ENCODE results near the gene BLMH. TPM values are rescaled to one million over a fixed set of nuclear protein-coding genes. Genes with fewer than 3 reads are reported as not detected.

BLMH gene
- total RNA-seq, 2 donors from 2014 or later: 18.7 to 48.1 TPM

DNA sequence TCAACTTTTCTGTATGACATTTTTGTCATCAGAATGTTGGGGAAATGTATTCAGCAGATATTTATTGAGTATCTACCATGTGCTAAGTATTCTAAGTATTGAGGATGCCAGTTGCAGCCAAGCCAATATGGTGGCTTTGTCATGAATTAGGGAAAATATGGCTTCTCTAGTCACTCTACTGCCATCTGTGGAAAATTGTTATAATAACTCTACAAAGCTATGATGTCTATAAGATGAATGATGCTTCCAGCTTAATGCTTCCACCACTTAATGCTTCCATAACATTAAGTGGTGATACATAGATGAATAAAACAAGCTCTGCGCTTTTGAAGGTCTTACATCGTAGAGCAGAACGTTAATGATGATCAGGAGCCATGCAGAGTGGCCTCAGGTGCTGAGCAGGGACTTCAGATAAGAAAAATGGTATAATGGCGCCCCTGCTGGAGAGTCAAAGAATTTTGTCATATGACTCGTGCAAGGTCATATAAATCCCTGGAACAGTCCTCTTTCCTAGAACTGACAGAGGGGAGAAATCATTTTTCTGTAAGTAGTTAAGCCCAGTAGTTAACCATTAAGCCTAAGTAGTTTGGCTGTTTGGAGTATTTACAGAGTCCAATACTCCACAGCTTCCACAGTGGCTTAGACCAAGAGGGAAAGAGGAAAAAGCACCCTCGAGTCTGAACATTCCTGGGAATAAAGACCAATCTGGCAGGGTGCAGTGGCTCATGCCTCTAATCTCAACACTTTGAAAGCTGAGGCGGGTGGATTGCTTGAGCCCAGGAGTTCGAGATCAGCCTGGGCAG, 44.8 kb upstream of the BLMH start:
- peak overlapping the region in 3 of 4 donors; percentile 11 to 71 (median 44) for H3K27ac ChIP-seq
- TF ChIP-seq POLR2A (IDR thresholded peaks at IDR 0.05): peak in 1 of 3 donors; percentile 7
- TF ChIP-seq, protein P1, sequence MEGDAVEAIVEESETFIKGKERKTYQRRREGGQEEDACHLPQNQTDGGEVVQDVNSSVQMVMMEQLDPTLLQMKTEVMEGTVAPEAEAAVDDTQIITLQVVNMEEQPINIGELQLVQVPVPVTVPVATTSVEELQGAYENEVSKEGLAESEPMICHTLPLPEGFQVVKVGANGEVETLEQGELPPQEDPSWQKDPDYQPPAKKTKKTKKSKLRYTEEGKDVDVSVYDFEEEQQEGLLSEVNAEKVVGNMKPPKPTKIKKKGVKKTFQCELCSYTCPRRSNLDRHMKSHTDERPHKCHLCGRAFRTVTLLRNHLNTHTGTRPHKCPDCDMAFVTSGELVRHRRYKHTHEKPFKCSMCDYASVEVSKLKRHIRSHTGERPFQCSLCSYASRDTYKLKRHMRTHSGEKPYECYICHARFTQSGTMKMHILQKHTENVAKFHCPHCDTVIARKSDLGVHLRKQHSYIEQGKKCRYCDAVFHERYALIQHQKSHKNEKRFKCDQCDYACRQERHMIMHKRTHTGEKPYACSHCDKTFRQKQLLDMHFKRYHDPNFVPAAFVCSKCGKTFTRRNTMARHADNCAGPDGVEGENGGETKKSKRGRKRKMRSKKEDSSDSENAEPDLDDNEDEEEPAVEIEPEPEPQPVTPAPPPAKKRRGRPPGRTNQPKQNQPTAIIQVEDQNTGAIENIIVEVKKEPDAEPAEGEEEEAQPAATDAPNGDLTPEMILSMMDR (IDR thresholded peaks at IDR 0.05): peak in 6 of 7 experiments; percentile 47 to 79 (median 76)
- intact Hi-C loops (cut with DNase I): loop anchor here (10.0 kb wide), 1 partner anchor 232 kb away; no protein-coding TSS in a partner anchor
- no peaks in the 10 kb centered on the region for H3K36me3 ChIP-seq (replicated peaks in 1 of 2; ENCODE audit: insufficient read depth in 1 of 2, low read depth in 2 of 2)
- peak; percentile 64 to 80 (median 74) for DNase-seq
- H3K9me3 ChIP-seq: no peaks in the 10 kb centered on the region
- peaks cover 33% of the 10 kb centered on the region for H3K4me1 ChIP-seq
- 21 to 23% methylated on average over 8 of the region's 8 CpGs for WGBS, 2 donors
- H3K27me3 ChIP-seq: no peaks in the 10 kb centered on the region
- H3K4me3 ChIP-seq: no peak overlapping the region
- ATAC-seq: peak; percentile 85

DNA sequence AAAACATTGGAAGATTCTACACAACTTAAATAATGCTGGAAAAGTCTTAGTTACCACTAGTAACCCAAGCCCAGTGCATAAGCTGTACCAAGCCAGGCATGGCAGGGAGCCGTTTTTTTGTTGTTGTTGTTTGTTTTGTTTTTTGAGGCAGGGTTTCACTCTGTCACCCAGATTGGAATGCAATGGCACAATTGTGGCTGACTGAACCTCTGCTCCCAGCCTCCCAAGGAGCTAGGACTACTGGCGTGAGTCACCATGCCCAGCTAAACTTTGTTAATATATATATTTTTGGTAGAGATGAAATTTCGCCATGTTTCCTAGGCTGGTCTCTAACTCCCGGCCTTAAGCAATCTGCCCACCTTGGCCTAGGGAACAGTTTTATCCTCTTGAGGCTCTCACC, 42.7 kb upstream of the BLMH start:
- WGBS, 2 donors: 85% methylated on average over 4 of the region's 4 CpGs
- TF ChIP-seq POLR2A (IDR thresholded peaks at IDR 0.05): no peak
- TF ChIP-seq, protein P1 (IDR thresholded peaks at IDR 0.05): no peak
- Histone ChIP-seq H3K4me3 (no peak overlapping the region), H3K27ac (no peak overlapping the region), H3K9me3 (no peaks in the 10 kb centered on the region), H3K27me3 (no peaks in the 10 kb centered on the region), H3K36me3 (replicated peaks in 1 of 2; ENCODE audit: insufficient read depth in 1 of 2, low read depth in 2 of 2) (no peaks in the 10 kb centered on the region), H3K4me1 (peaks cover 24% of the 10 kb centered on the region)
- ATAC-seq: no peak
- no peak for DNase-seq
- intact Hi-C loops (cut with DNase I): loop anchor here (10.0 kb wide), 1 partner anchor 230 kb away; no protein-coding TSS in a partner anchor

DNA sequence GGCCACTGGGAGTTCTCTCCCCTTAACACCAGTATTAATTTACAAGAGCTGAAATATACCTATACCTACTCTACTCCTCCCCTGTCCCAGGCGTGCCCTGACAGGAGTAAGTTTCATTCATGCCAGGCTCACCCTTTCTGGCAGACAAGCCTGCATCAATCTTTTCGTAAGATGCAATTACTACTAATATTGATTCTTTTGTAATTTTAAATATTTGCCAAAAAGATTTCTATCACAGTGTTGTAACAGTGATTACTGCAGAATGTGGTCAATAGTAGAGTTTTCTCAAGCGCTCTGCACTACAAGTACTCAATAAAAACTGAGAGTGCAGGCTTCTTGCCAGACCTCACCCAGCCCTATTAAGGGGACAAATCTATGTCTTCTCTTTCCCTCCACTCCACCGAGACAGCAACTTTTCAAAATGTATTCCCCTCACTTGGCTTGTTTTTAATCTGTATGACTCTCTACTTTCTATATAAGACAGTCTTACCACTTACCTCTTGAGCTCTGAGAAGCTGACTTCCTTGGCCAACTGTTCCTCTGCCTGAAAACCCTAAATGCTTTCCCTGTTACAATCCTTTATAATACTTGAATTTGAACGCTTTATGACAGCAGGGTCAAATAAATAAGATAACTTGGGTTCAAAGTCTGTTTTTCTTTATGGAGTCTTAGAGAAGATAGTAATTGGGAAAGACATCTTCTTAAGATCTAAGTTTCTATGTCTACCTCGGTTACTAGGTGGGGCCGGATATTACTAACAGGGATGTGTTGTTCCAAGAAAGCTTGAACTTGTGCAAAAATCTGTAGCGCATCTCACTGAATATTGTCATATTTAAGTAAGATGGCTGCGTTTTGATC, 42.0 kb upstream of the BLMH start, which contains the start of gene TMIGD1:
Gene TMIGD1 (minus strand): TSS at position 555 of the 858 bp plus-strand sequence. CDS start 1,924 bp downstream, outside the sequence.
- Histone ChIP-seq H3K4me3 (no peak within 1 kb of the TSS), H3K27me3 (no peaks in the 10 kb centered on the region), H3K27ac (no peak within 1 kb of the TSS), H3K4me1 (peaks cover 24% of the 10 kb centered on the region), H3K9me3 (no peaks in the 10 kb centered on the region), H3K36me3 (replicated peaks in 1 of 2; ENCODE audit: insufficient read depth in 1 of 2, low read depth in 2 of 2) (no peaks in the 10 kb centered on the region)
- WGBS, 2 donors: 53 to 56% methylated on average over 9 of the region's 9 CpGs
- DNase-seq: no peak
- intact Hi-C loops (cut with DNase I): loop anchor here (10.0 kb wide), 1 partner anchor 229 kb away; no protein-coding TSS in a partner anchor
- ATAC-seq: no peak
- TF ChIP-seq, protein P1 (IDR thresholded peaks at IDR 0.05): no peak
- no peak for TF ChIP-seq POLR2A (IDR thresholded peaks at IDR 0.05)

DNA sequence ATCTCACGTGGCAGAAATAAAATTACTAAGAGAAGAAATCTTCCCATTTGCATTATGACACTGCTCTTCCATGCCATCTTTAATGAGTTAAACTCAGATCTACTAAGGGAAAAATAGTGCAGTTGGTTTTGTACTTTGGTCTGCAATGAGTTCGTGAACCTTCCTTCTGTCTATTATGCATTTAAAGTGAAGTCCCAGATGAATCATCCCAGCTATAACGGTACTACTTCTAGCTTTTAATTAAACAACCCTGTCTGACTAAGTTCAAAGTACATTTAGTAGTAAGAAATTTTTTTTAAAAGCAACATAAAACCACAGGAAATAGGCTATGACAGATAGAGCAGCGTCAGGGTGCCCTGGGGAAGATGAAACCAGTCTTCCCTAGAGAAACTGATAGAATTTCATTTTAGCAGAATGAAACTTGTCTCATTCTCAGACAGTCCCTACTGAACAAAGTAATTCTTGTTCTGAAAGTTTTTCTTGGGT, 40.4 kb upstream of the BLMH start:
- intact Hi-C loops (cut with DNase I): loop anchor here (10.0 kb wide), 1 partner anchor 227 kb away; no protein-coding TSS in a partner anchor
- H3K36me3 ChIP-seq (replicated peaks in 1 of 2; ENCODE audit: insufficient read depth in 1 of 2, low read depth in 2 of 2): no peaks in the 10 kb centered on the region
- WGBS, 2 donors: 55 to 63% methylated on average over 4 of the region's 4 CpGs
- TF ChIP-seq, protein P1 (IDR thresholded peaks at IDR 0.05): no peak
- no peak for TF ChIP-seq POLR2A (IDR thresholded peaks at IDR 0.05)
- no peaks in the 10 kb centered on the region for H3K27me3 ChIP-seq
- no peaks in the 10 kb centered on the region for H3K9me3 ChIP-seq
- no peak for DNase-seq
- H3K4me1 ChIP-seq: peaks cover 15% of the 10 kb centered on the region
- no peak for ATAC-seq
- no peak overlapping the region for H3K27ac ChIP-seq
- H3K4me3 ChIP-seq: no peak overlapping the region
